Neural cell (in vitro differentiated cells): Measurements from ENCODE around the gene AATK. TPM values are rescaled to one million over a fixed set of nuclear protein-coding genes. Genes with fewer than 3 reads are reported as not detected.
A peak's percentile ranks its signal among the peaks of the same experiment; 100 is the strongest.

ENCODE experiments used
- H2AFZ ChIP-seq: fragments of 200-600, 300-800 bp; sonication (generic), shearing (Covaris generic); 2 replicates; pipeline ENCODE4 v1.6.0; 2014; ENCODE audit warnings: low read depth, mild to moderate bottlenecking, antibody characterized with exemption, low read length, moderate library complexity
- H3F3A ChIP-seq: fragments of 200-600 bp; shearing (Covaris generic); 2 replicates; pipeline ENCODE4 v1.6.1; 2016; ENCODE audit warnings: mild to moderate bottlenecking, moderate library complexity, mixed read lengths, antibody characterized with exemption, low read length; ENCODE audit not compliant: insufficient read depth, poor library complexity, severe bottlenecking
- H3K27ac ChIP-seq: fragments of 200-600, 300-800 bp; sonication (generic), shearing (Covaris generic); 2 replicates; pipeline ENCODE4 v1.5.1; 2014; ENCODE audit warnings: mild to moderate bottlenecking, low read length, moderate library complexity
- H3K27me3 ChIP-seq: fragments of 300-800, 200-600 bp; sonication (generic), shearing (Covaris generic); 2 replicates; pipeline ENCODE4 v1.6.0; 2014; ENCODE audit warnings: mild to moderate bottlenecking, low read depth, low read length, moderate library complexity; ENCODE audit not compliant: insufficient read depth
- H3K36me3 ChIP-seq: fragments of 300-800, 200-600 bp; sonication (generic), shearing (Covaris generic); 2 replicates; pipeline ENCODE4 v1.5.1; 2014; ENCODE audit warnings: mild to moderate bottlenecking, antibody characterized with exemption, low read length, moderate library complexity; ENCODE audit not compliant: insufficient read depth
- H3K4me2 ChIP-seq: fragments of 300-800, 200-600 bp; sonication (generic), shearing (Covaris generic); 2 replicates; pipeline ENCODE4 v1.6.0; 2014; ENCODE audit warnings: mild to moderate bottlenecking, low read length
- H3K4me3 ChIP-seq: fragments of 300-800, 200-600 bp; sonication (generic), shearing (Covaris generic); 2 replicates; pipeline ENCODE4 v1.5.1; 2014; ENCODE audit warnings: mild to moderate bottlenecking, low read length, moderate library complexity
- H3K79me2 ChIP-seq: fragments of 200-600 bp; shearing (Covaris generic); replicated peaks from 2 replicates; pipeline ENCODE4 v1.6.0; 2014; ENCODE audit warnings: mild to moderate bottlenecking, low read length, moderate library complexity; ENCODE audit not compliant: insufficient read depth
- H3K9ac ChIP-seq: fragments of 300-800, 200-600 bp; sonication (generic), shearing (Covaris generic); 2 replicates; pipeline ENCODE4 v1.6.1; 2016; ENCODE audit warnings: mild to moderate bottlenecking, low read length, mixed read lengths
- H3K9me2 ChIP-seq: fragments of 200-600 bp; shearing (Covaris generic); 2 replicates; pipeline ENCODE4 v1.6.1; 2016; ENCODE audit warnings: mild to moderate bottlenecking, low read length, mixed read lengths; ENCODE audit not compliant: insufficient read depth
- H3K9me3 ChIP-seq: fragments of 200-600, 300-800 bp; sonication (generic), shearing (Covaris generic); 2 replicates; pipeline ENCODE4 v1.6.1; 2016; ENCODE audit warnings: mild to moderate bottlenecking, mixed run types, low read length, moderate library complexity, mixed read lengths
- H4K20me1 ChIP-seq: fragments of 200-600 bp; shearing (Covaris generic); 2 replicates; pipeline ENCODE4 v1.6.1; 2016; ENCODE audit warnings: mild to moderate bottlenecking, mixed run types; ENCODE audit not compliant: insufficient read depth
- EP300 ChIP-seq: fragments of 450-650 bp; conservative IDR thresholded peaks from 2 replicates; pipeline ENCODE4 v1.6.1; 2014; ENCODE audit warnings: antibody characterized with exemption, mild to moderate bottlenecking, moderate library complexity; ENCODE audit not compliant: poor library complexity, severe bottlenecking
- EZH2 ChIP-seq: fragments of 200-600, 300-800 bp; shearing (Covaris generic), sonication (generic); IDR thresholded peaks from 2 replicates; pipeline ENCODE4 v1.6.1; 2014; ENCODE audit warnings: antibody characterized with exemption, low read length, borderline replicate concordance, mild to moderate bottlenecking; ENCODE audit not compliant: insufficient read depth, poor library complexity, severe bottlenecking
- MXI1 ChIP-seq: fragments of 450-650 bp; conservative IDR thresholded peaks from 2 replicates; pipeline ENCODE4 v1.6.1; 2014; ENCODE audit warnings: antibody characterized with exemption, mild to moderate bottlenecking; ENCODE audit not compliant: poor library complexity, severe bottlenecking
- POLR2AphosphoS5 ChIP-seq: IDR thresholded peaks from 2 replicates; pipeline ENCODE4 v1.6.1; 2012
- RAD21 ChIP-seq: fragments of 450-650 bp; conservative IDR thresholded peaks from 2 replicates; pipeline ENCODE4 v1.6.1; 2014; ENCODE audit warnings: antibody characterized with exemption, mild to moderate bottlenecking, moderate library complexity
- REST ChIP-seq: IDR thresholded peaks from 2 replicates; pipeline ENCODE4 v1.6.1; 2012; ENCODE audit warnings: borderline replicate concordance
- SMC3 ChIP-seq: fragments of 450-650 bp; conservative IDR thresholded peaks from 2 replicates; pipeline ENCODE4 v1.6.1; 2014; ENCODE audit warnings: antibody characterized with exemption, mild to moderate bottlenecking, moderate library complexity; ENCODE audit not compliant: poor library complexity
- TAF1 ChIP-seq: IDR thresholded peaks from 2 replicates; pipeline ENCODE4 v1.6.1; 2012; ENCODE audit warnings: low read depth
- polyA plus RNA-seq: library from polyadenylated mRNA; depleted of rRNA; stranded (reverse); fragments of >200 nt; gene quantifications from 2 replicates; pipeline ENCODE4 v1.2.3, GENCODE V29; 2014

Gene AATK
- polyA plus RNA-seq, 1 donor from 2014 or later = 11.1 TPM

- Histone ChIP-seq H3K79me2 (no peaks in the 10 kb centered on the region), H3K27ac (no peak overlapping the region), H3K36me3 (no peaks in the 10 kb centered on the region), H3K27me3 (no peaks in the 10 kb centered on the region), H3K9me3 (no peaks in the 10 kb centered on the region), H4K20me1 (no peaks in the 10 kb centered on the region), H3K9me2 (no peaks in the 10 kb centered on the region), H2AFZ (no peak overlapping the region), H3K4me3 (no peak overlapping the region), H3K9ac (no peak overlapping the region), H3K4me2 (no peak overlapping the region), H3F3A (no peaks in the 10 kb centered on the region)
- TF ChIP-seq POLR2AphosphoS5 = peak; percentile 31
- TF ChIP-seq SMC3 = no peak
Measured at GRCh38 chr17:81119223-81120148, 46.5 kb downstream of the AATK start.

- no peak overlapping the region for H3K9ac ChIP-seq
- H3K4me2 ChIP-seq = no peak overlapping the region
- H3K9me3 ChIP-seq = no peaks in the 10 kb centered on the region
- TF ChIP-seq EP300 (no peak), EZH2 (no peak), MXI1 (no peak), REST (no peak), POLR2AphosphoS5 (no peak), TAF1 (no peak), RAD21 (no peak)
- no peak overlapping the region for H2AFZ ChIP-seq
- H3K36me3 ChIP-seq = no peaks in the 10 kb centered on the region
- no peak overlapping the region for H3K27ac ChIP-seq
- H3K4me3 ChIP-seq = no peak overlapping the region
- no peaks in the 10 kb centered on the region for H3F3A ChIP-seq
- H4K20me1 ChIP-seq = no peaks in the 10 kb centered on the region
- H3K9me2 ChIP-seq = no peaks in the 10 kb centered on the region
- no peaks in the 10 kb centered on the region for H3K79me2 ChIP-seq
- H3K27me3 ChIP-seq = no peaks in the 10 kb centered on the region
Measured at GRCh38 chr17:81118308-81119221, 47.5 kb downstream of the AATK start.
